ENCODE results near the gene KLHL5.
"Not testable (repeated sequence)": the region's sequence is repeated elsewhere in the genome, so short reads cannot be mapped to it uniquely, and the experiment has no call there.

Gene KLHL5

GRCh38 chr4:39097290-39097689 lies 35.3 kb downstream of the KLHL5 start:
- no peak overlapping the region for H3K4me3 ChIP-seq (ENCODE audit: low read depth, low read length)

- no peak overlapping the region for H3K4me3 ChIP-seq (ENCODE audit: low read depth, low read length)
Measured at GRCh38 chr4:39102297-39102696, 40.3 kb downstream of the KLHL5 start.

DNA sequence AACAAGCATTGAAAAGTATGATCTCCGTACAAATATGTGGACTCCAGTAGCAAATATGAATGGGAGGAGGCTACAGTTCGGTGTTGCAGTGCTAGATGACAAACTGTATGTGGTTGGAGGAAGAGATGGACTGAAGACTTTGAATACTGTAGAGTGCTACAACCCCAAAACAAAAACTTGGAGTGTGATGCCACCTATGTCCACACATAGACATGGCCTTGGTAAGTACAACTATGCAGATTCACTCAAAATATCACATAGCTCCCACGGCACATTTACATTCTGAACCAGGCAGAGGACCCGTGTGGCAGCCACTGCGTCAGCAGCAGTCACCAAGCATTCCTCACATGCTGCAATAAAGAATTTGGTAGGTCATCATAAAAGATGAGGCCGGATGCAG lies 41.3 kb downstream of the KLHL5 start:
- H3K4me3 ChIP-seq (ENCODE audit: low read depth, low read length), result no peak overlapping the region

- no peak overlapping the region for H3K4me3 ChIP-seq (ENCODE audit: low read depth, low read length)
Measured at GRCh38 chr4:39104255-39104654, 42.2 kb downstream of the KLHL5 start.

DNA sequence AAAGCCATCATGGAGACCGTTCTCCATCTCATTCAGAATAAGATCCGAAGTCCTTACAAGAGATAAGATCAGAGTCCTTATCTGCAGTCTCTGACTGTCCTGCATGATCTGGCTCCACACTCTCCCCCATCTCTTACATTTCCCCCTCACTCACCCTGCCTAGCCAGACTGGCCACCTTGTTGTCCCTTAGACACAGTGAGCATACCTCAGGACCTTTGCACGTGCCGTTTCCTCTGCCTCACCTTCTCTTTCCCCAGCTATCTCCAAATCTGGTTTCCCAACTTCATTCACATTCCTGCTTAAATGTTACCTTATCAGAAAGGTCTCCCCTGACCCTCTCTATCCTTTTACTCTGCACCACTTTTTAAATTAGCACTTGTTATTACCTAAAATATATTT lies 44.0 kb downstream of the KLHL5 start:
- no peak overlapping the region for H3K4me3 ChIP-seq (ENCODE audit: low read depth, low read length)

DNA sequence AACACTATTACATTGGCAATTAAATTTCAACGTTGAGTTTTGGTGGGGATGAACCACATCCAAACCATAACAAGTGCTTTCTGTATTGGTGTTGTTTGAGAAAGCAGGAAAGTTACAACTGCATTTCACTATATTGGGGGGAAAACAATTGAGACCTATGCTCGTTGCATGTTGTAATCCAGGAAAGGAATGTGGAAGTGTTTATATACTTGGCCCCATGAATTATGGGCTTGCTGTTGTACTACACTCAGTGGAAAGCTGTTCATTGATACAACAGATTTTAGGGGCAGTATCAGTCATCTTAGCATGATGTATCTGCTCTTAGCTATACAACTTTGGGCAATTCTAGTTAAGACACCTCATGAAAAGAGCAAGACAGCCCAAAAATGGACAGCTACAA lies 52.4 kb downstream of the KLHL5 start:
- H3K4me3 ChIP-seq (ENCODE audit: low read depth, low read length), result no peak overlapping the region

GRCh38 chr4:39118034-39118658 lies 56.1 kb downstream of the KLHL5 start:
- H3K4me3 ChIP-seq (ENCODE audit: low read depth, low read length), result no peak overlapping the region

DNA sequence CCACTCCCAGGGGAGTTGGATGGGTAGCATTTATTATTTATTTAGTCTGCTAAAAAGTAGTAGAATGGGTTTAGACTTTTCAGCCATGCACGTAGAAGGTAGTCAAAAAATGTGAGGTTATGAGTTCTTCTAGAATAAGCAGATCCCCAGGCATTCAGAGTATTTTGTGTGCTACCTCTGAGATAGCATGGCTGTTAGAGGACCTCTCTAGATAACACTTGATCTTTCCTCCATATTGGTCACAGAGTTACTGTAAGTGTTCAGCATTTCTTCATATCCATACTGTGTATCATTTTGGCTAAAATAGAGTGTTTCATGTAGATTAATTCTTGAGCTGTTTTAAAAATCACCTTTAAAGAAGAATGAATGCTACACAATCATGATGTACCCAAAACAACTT lies 58.4 kb downstream of the KLHL5 start:
- no peak overlapping the region for H3K4me3 ChIP-seq (ENCODE audit: low read depth, low read length)

- no peak overlapping the region for H3K4me3 ChIP-seq (ENCODE audit: low read depth, low read length)
Measured at GRCh38 chr4:39124885-39125599, 63.0 kb downstream of the KLHL5 start.

DNA sequence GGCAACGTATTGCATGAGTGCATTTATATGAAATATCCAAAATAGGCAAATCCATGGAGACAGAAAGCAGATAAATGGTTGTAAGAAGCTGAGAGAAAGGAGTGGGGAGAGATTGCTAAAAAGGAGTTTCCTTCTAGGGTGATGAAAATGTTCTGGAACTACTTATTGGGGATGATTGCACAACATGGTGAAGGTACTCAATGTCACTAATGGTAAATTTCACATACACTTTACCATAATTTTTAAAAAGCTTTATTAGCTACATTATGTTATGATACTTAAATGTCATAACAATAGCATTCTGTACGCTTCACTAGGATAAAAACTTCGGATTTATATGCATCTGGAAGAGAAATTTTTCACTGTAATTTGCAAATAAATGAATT lies 63.6 kb downstream of the KLHL5 start:
- no peak overlapping the region for H3K4me3 ChIP-seq (ENCODE audit: low read depth, low read length)

GRCh38 chr4:39126256-39127095 lies 64.4 kb downstream of the KLHL5 start:
- no peak overlapping the region for H3K4me3 ChIP-seq (ENCODE audit: low read depth, low read length)

- no peak overlapping the region for H3K4me3 ChIP-seq (ENCODE audit: low read depth, low read length)
Measured at GRCh38 chr4:39133623-39134022, 71.6 kb downstream of the KLHL5 start.

DNA sequence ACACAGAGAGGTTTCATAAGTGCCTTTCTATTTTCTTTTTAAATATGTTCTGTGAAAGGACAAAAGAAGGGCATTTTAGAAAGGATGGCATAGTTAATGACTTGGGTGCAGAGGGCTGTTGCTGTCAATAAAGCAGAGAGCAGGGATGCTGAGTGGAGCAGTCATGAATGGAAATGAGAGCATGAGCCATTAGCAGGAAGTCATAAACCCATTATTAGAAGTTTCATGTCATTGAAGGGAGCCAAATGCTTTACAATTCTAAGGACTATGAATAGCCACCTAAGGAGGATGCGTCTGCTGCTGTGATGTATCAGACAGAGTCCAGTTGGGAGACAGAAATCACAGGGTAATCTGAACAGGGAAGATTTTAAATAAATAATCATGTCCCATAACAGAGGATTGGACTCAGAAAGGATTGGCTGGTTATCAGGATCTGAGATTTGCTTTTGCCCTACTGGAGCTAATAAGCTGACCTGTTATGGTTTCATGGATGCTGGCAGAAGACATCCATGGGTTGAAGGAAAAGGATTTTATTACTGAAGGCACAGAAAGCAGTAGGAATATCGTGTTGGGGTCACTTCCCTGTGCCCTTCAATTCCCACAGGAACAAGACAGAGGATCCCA lies 72.8 kb downstream of the KLHL5 start:
- H3K4me3 ChIP-seq (ENCODE audit: low read depth, low read length), result no peak overlapping the region

DNA sequence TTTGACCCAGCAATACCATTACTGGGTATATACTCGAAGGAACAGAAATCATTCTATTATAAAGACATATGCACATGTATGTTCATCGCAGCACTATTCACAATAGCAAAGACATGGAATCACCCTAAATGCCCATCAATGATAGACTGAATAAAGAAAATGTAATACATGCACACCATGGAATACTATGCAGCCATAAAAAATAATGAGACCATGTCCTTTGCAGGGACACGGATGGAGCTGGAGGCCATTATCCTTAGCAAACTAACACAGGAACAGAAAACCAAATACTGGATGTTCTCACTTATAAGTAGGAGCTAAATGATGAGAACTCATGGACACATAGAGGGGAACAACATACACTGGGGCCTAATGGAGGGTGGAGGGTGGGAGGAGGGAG lies 76.2 kb downstream of the KLHL5 start:
- H3K4me3 ChIP-seq (ENCODE audit: low read depth, low read length), result not testable (repeated sequence)

DNA sequence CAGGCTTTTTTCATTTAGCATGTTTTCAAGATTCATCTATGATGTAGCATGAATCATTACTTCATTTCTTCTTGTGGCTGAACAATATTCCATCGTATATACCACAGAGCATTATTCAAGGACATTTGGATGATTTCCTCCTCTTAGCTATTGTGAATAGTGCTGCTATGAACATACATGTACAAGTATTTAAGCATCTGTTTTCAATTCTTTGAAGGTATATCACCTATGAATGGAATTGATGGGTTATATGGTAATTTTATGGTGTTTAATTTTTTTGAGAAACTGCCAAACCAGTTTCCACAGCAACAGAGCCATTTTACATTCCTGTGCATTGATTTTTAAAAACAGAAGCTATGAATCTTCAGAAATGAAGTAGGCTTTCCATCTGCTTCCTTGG lies 84.2 kb downstream of the KLHL5 start:
- no peak overlapping the region for H3K4me3 ChIP-seq (ENCODE audit: low read depth, low read length)

GRCh38 chr4:39154009-39154408 lies 92.0 kb downstream of the KLHL5 start:
- H3K4me3 ChIP-seq (ENCODE audit: low read depth, low read length), result no peak overlapping the region

GRCh38 chr4:39157520-39157919 lies 95.5 kb downstream of the KLHL5 start:
- H3K4me3 ChIP-seq (ENCODE audit: low read depth, low read length), result no peak overlapping the region

GRCh38 chr4:39166177-39166576 lies 104.1 kb downstream of the KLHL5 start:
- no peak overlapping the region for H3K4me3 ChIP-seq (ENCODE audit: low read depth, low read length)

- H3K4me3 ChIP-seq (ENCODE audit: low read depth, low read length), result no peak overlapping the region
Measured at GRCh38 chr4:39166669-39167068, 104.6 kb downstream of the KLHL5 start.

- H3K4me3 ChIP-seq (ENCODE audit: low read depth, low read length), result no peak overlapping the region
Measured at GRCh38 chr4:39169426-39169825, 107.4 kb downstream of the KLHL5 start.

GRCh38 chr4:39170301-39170700 lies 108.3 kb downstream of the KLHL5 start:
- H3K4me3 ChIP-seq (ENCODE audit: low read depth, low read length), result no peak overlapping the region
